ENCODE results near the gene GP2.

The GP2 gene

GRCh38 chr16:20327444-20328041 is at the start of gene GP2:
Gene GP2 (minus strand): TSS chr16:20327513. CDS start chr16:20326431, 1,082 bp downstream.
- DNase-seq (ENCODE audit: low read depth in 1 of 2, low spot score in 1 of 2): no peak

- no peak for DNase-seq (ENCODE audit: low read depth in 1 of 2, low spot score in 1 of 2)
Measured at GRCh38 chr16:20372701-20373100, 45.4 kb upstream of the GP2 start.

- DNase-seq (ENCODE audit: low read depth in 1 of 2, low spot score in 1 of 2): no peak
Measured at GRCh38 chr16:20369452-20370054, 42.2 kb upstream of the GP2 start.

- DNase-seq (ENCODE audit: low read depth in 1 of 2, low spot score in 1 of 2): no peak
Measured at GRCh38 chr16:20364051-20364450, 36.7 kb upstream of the GP2 start.

- DNase-seq (ENCODE audit: low read depth in 1 of 2, low spot score in 1 of 2): no peak
Measured at GRCh38 chr16:20363191-20363590, 35.9 kb upstream of the GP2 start.

GRCh38 chr16:20359997-20360396 is 32.7 kb upstream of the GP2 start:
- DNase-seq (ENCODE audit: low read depth in 1 of 2, low spot score in 1 of 2): no peak

- no peak for DNase-seq (ENCODE audit: low read depth in 1 of 2, low spot score in 1 of 2)
Measured at GRCh38 chr16:20355114-20355782, 27.9 kb upstream of the GP2 start.

GRCh38 chr16:20353379-20353778 is 26.1 kb upstream of the GP2 start:
- no peak for DNase-seq (ENCODE audit: low read depth in 1 of 2, low spot score in 1 of 2)

GRCh38 chr16:20352615-20353014 is 25.3 kb upstream of the GP2 start, which contains the start of gene UMOD:
Gene UMOD (minus strand): TSS chr16:20352715. CDS start chr16:20350737, 1,978 bp downstream.
- no peak for DNase-seq (ENCODE audit: low read depth in 1 of 2, low spot score in 1 of 2)

- DNase-seq (ENCODE audit: low read depth in 1 of 2, low spot score in 1 of 2): no peak
Measured at GRCh38 chr16:20349615-20350014, 22.3 kb upstream of the GP2 start.

GRCh38 chr16:20348365-20349185 is 21.3 kb upstream of the GP2 start:
- DNase-seq (ENCODE audit: low read depth in 1 of 2, low spot score in 1 of 2): no peak

- no peak for DNase-seq (ENCODE audit: low read depth in 1 of 2, low spot score in 1 of 2)
Measured at GRCh38 chr16:20347666-20348364, 20.5 kb upstream of the GP2 start.

GRCh38 chr16:20344611-20345010 is 17.3 kb upstream of the GP2 start:
- DNase-seq (ENCODE audit: low read depth in 1 of 2, low spot score in 1 of 2): no peak

GRCh38 chr16:20339744-20340143 is 12.4 kb upstream of the GP2 start:
- DNase-seq (ENCODE audit: low read depth in 1 of 2, low spot score in 1 of 2): no peak

GRCh38 chr16:20336955-20337354 is 9.6 kb upstream of the GP2 start:
- DNase-seq (ENCODE audit: low read depth in 1 of 2, low spot score in 1 of 2): no peak

GRCh38 chr16:20334396-20334795 is 7.1 kb upstream of the GP2 start:
- no peak for DNase-seq (ENCODE audit: low read depth in 1 of 2, low spot score in 1 of 2)

GRCh38 chr16:20333120-20333519 is 5.8 kb upstream of the GP2 start:
- no peak for DNase-seq (ENCODE audit: low read depth in 1 of 2, low spot score in 1 of 2)

- no peak for DNase-seq (ENCODE audit: low read depth in 1 of 2, low spot score in 1 of 2)
Measured at GRCh38 chr16:20332411-20332810, 5.1 kb upstream of the GP2 start.

GRCh38 chr16:20331635-20332034 is 4.3 kb upstream of the GP2 start:
- DNase-seq (ENCODE audit: low read depth in 1 of 2, low spot score in 1 of 2): no peak

- no peak for DNase-seq (ENCODE audit: low read depth in 1 of 2, low spot score in 1 of 2)
Measured at GRCh38 chr16:20329392-20330138, 2.3 kb upstream of the GP2 start.
